ENCODE results near the gene FLACC1. TPM values are rescaled to one million over a fixed set of nuclear protein-coding genes. Genes with fewer than 3 reads are reported as not detected.

FLACC1 gene
- polyA plus RNA-seq, 3 donors: 0.16 to 0.91 TPM; not detected in 1

GRCh38 chr2:201404699-201405280, 47.6 kb upstream of the FLACC1 start:
- Histone ChIP-seq H3K4me2 (replicated peaks; ENCODE audit: extremely low read depth, low read length, poor library complexity, severe bottlenecking) (no peak overlapping the region), H3K36me3 (replicated peaks in 1 of 2; ENCODE audit: control insufficient read depth in 1 of 2, insufficient read depth in 2 of 2, low read length in 2 of 2) (peaks cover 5 to 31% of the 10 kb centered on the region in 2 donors), H3K27ac (ENCODE audit: low read depth in 1 of 2, low read length in 2 of 2) (no peak overlapping the region), H3K4me3 (replicated peaks in 1 of 3; ENCODE audit: low read depth in 2 of 3, low read length in 3 of 3) (no peak overlapping the region), H3K4me1 (ENCODE audit: control insufficient read depth in 1 of 2, insufficient read depth in 2 of 2, low read length in 2 of 2) (peaks cover 3 to 9% of the 10 kb centered on the region in 2 donors), H3K9ac (ENCODE audit: insufficient read depth, low read length, poor library complexity, severe bottlenecking) (no peak overlapping the region), H2AFZ (ENCODE audit: insufficient read depth, low read depth, low read length, poor library complexity, severe bottlenecking) (no peak overlapping the region), H3K79me2 (ENCODE audit: insufficient read depth, low read length) (no peaks in the 10 kb centered on the region), H3K27me3 (ENCODE audit: control insufficient read depth in 2 of 2, insufficient read depth in 2 of 2, low read length in 2 of 2) (no peaks in the 10 kb centered on the region), H3K9me3 (replicated peaks in 1 of 2; ENCODE audit: control insufficient read depth in 1 of 2, insufficient read depth in 1 of 2, low read length in 2 of 2) (no peaks in the 10 kb centered on the region), H4K20me1 (ENCODE audit: insufficient read depth, low read length) (no peaks in the 10 kb centered on the region)
- H3K27me3 Mint-ChIP-seq (ENCODE audit: low read depth in 3 of 3): peaks cover 0 to 2% (median 0%) of the 10 kb centered on the region in 3 donors
- WGBS (ENCODE audit: insufficient coverage): 57% methylated on average over 1 of the region's 3 CpGs
- H3K36me3 Mint-ChIP-seq: peaks cover 27 to 28% of the 10 kb centered on the region in 2 donors
- no peak for TF ChIP-seq CTCF (IDR thresholded peaks at IDR 0.05)
- H3K4me1 Mint-ChIP-seq: peaks cover 13% of the 10 kb centered on the region
- intact Hi-C loops (cut with micrococcal nuclease): no loop called here
- H3K27ac Mint-ChIP-seq: peak overlapping the region in 1 of 7 donors; percentile 11
- no peak for DNase-seq
- no peaks in the 10 kb centered on the region for H3K9me3 Mint-ChIP-seq
- no peak overlapping the region for H3K4me3 Mint-ChIP-seq

GRCh38 chr2:201403880-201404279, 46.7 kb upstream of the FLACC1 start:
- Histone ChIP-seq H3K36me3 (replicated peaks in 1 of 2; ENCODE audit: control insufficient read depth in 1 of 2, insufficient read depth in 2 of 2, low read length in 2 of 2) (peaks cover 12 to 40% of the 10 kb centered on the region in 2 donors), H3K9ac (ENCODE audit: insufficient read depth, low read length, poor library complexity, severe bottlenecking) (no peak overlapping the region), H3K79me2 (ENCODE audit: insufficient read depth, low read length) (no peaks in the 10 kb centered on the region), H4K20me1 (ENCODE audit: insufficient read depth, low read length) (no peaks in the 10 kb centered on the region), H3K27me3 (ENCODE audit: control insufficient read depth in 2 of 2, insufficient read depth in 2 of 2, low read length in 2 of 2) (no peaks in the 10 kb centered on the region), H3K4me3 (replicated peaks in 1 of 3; ENCODE audit: low read depth in 2 of 3, low read length in 3 of 3) (no peak overlapping the region), H3K4me2 (replicated peaks; ENCODE audit: extremely low read depth, low read length, poor library complexity, severe bottlenecking) (no peak overlapping the region), H2AFZ (ENCODE audit: insufficient read depth, low read depth, low read length, poor library complexity, severe bottlenecking) (no peak overlapping the region), H3K27ac (ENCODE audit: low read depth in 1 of 2, low read length in 2 of 2) (no peak overlapping the region), H3K4me1 (ENCODE audit: control insufficient read depth in 1 of 2, insufficient read depth in 2 of 2, low read length in 2 of 2) (peaks cover 3 to 9% of the 10 kb centered on the region in 2 donors), H3K9me3 (replicated peaks in 1 of 2; ENCODE audit: control insufficient read depth in 1 of 2, insufficient read depth in 1 of 2, low read length in 2 of 2) (no peaks in the 10 kb centered on the region)
- Mint-ChIP-seq H3K4me1 (peaks cover 13% of the 10 kb centered on the region), H3K4me3 (no peak overlapping the region), H3K36me3 (peaks cover 35 to 36% of the 10 kb centered on the region in 2 donors), H3K27me3 (ENCODE audit: low read depth in 3 of 3) (peaks cover 0 to 2% (median 0%) of the 10 kb centered on the region in 3 donors), H3K9me3 (no peaks in the 10 kb centered on the region), H3K27ac (no peak overlapping the region)
- DNase-seq: no peak
- intact Hi-C loops (cut with micrococcal nuclease): no loop called here
- 100% methylated on average over 2 of the region's 3 CpGs for WGBS (ENCODE audit: insufficient coverage)
- TF ChIP-seq CTCF (IDR thresholded peaks at IDR 0.05): no peak
